GM12874 (cell line): Measurements from ENCODE around the gene ALOXE3.

Experiments used
- TF ChIP-seq, protein P1 (sequence below): IDR thresholded peaks from 2 replicates; pipeline ENCODE4 v1.5.1; 2011; ENCODE audit warnings: low read depth, mild to moderate bottlenecking, control low read depth, low read length, moderate library complexity; ENCODE audit not compliant: insufficient read depth

Gene ALOXE3

GRCh38 chr17:8153031-8153451, 34.7 kb upstream of the ALOXE3 start:
- TF ChIP-seq, protein P1, sequence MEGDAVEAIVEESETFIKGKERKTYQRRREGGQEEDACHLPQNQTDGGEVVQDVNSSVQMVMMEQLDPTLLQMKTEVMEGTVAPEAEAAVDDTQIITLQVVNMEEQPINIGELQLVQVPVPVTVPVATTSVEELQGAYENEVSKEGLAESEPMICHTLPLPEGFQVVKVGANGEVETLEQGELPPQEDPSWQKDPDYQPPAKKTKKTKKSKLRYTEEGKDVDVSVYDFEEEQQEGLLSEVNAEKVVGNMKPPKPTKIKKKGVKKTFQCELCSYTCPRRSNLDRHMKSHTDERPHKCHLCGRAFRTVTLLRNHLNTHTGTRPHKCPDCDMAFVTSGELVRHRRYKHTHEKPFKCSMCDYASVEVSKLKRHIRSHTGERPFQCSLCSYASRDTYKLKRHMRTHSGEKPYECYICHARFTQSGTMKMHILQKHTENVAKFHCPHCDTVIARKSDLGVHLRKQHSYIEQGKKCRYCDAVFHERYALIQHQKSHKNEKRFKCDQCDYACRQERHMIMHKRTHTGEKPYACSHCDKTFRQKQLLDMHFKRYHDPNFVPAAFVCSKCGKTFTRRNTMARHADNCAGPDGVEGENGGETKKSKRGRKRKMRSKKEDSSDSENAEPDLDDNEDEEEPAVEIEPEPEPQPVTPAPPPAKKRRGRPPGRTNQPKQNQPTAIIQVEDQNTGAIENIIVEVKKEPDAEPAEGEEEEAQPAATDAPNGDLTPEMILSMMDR, result no peak

- TF ChIP-seq, protein P1, result no peak
Measured at GRCh38 chr17:8152112-8152775, 33.9 kb upstream of the ALOXE3 start, which contains the start of gene PER1. TSS of gene PER1 (minus strand) at chr17:8152404. CDS start at chr17:8150706, 1,698 bp downstream.

DNA sequence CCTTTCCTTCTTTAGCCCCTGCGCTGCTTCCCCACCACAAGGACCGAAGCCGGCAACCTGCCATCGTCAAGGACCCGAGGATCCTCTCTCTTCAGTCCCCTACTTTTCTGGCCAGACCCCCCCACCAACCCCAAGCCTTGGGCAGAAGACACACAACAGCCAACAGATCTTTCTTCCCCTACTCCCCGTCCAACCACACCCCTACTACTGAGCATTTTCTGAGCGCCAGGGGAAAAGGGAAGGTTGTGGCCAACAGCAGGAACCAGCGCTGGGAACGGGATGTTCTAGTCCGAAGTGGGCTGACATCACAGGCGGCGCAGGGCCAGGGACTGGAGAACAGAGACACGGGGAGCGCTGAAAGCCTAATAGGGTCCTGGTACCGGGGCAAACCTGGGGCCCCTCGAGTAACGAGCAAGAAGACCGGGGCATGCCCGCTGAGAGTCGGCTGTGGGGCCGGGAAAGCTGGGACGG, 33.4 kb upstream of the ALOXE3 start:
- TF ChIP-seq, protein P1, result no peak

DNA sequence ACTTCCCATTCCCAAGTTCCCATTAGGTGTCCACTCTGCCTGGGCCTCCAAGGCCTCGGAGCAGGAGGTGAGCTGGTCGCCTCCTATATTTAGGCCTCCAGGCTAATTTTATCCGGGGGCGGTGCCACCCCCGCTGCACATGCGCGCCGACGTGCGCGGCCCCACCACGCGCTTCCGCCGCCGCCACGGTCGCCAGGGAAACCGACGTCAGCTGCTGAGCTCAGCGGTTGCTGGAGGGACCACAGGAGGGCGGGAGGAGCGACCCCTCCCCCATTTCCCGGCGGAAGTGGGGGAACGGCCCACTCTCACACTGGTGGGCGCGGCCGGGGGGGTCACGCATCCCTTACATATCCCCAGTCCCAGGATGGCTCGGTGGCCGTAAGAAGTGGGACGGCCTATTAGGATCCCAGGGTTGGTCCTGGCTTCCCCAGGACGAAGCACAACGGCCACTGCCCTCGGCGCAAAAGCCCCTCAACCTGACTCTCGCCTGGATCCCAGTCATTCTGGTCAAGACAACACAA, 32.9 kb upstream of the ALOXE3 start:
- TF ChIP-seq, protein P1, result no peak

- TF ChIP-seq, protein P1, result no peak
Measured at GRCh38 chr17:8150194-8151119, 32.1 kb upstream of the ALOXE3 start.

- TF ChIP-seq, protein P1, result no peak
Measured at GRCh38 chr17:8149419-8150193, 31.3 kb upstream of the ALOXE3 start.

GRCh38 chr17:8148560-8148959, 30.2 kb upstream of the ALOXE3 start:
- TF ChIP-seq, protein P1, result no peak
